IMR-90 (cell line): ENCODE data around the gene LRP1B.

Experiments
- POLR2A ChIP-seq: IDR thresholded peaks from 2 replicates; pipeline ENCODE4 v1.6.1; 2012; ENCODE audit warnings: mild to moderate bottlenecking, low read depth, low read length
- RFX5 ChIP-seq: IDR thresholded peaks from 2 replicates; pipeline ENCODE4 v1.8.0; 2012; ENCODE audit warnings: low read depth, mild to moderate bottlenecking, low read length, moderate library complexity
- SMC3 ChIP-seq: fragments of 150-350 bp; IDR thresholded peaks from 2 replicates; pipeline ENCODE4 v1.6.1; 2016; ENCODE audit warnings: low read depth, mild to moderate bottlenecking, antibody characterized with exemption, low read length, moderate library complexity
- TF ChIP-seq, protein P1 (sequence below): conservative IDR thresholded peaks from 2 replicates; pipeline ENCODE4 v1.5.1; 2012; ENCODE audit warnings: mild to moderate bottlenecking, low read depth, low read length, improper control_type of control experiment
- TF ChIP-seq, protein P2 (sequence below): fragments of 150-350 bp; IDR thresholded peaks from 2 replicates; pipeline ENCODE4 v1.6.1; 2017; ENCODE audit warnings: mild to moderate bottlenecking, antibody characterized with exemption, low read length, low read depth

DNA sequence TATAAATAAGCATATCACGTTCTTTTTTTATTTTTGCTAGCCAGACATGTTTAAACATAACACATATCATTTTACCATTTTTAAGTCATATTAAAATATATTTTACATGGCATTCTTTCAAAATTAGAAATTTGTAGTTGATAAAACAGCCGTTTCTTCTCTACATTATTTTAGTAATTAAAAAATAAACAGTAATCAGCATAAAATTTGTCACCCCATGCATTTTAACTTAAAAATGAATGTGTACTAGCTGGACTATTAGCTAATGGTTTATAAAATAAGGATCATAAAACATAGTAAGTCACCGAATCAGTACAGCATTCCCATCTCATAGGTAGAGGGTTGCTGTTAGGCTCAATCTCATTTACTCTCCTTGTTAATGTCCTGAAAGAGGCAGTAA is 433.8 kb downstream of the LRP1B start:
- TF ChIP-seq, protein P1, sequence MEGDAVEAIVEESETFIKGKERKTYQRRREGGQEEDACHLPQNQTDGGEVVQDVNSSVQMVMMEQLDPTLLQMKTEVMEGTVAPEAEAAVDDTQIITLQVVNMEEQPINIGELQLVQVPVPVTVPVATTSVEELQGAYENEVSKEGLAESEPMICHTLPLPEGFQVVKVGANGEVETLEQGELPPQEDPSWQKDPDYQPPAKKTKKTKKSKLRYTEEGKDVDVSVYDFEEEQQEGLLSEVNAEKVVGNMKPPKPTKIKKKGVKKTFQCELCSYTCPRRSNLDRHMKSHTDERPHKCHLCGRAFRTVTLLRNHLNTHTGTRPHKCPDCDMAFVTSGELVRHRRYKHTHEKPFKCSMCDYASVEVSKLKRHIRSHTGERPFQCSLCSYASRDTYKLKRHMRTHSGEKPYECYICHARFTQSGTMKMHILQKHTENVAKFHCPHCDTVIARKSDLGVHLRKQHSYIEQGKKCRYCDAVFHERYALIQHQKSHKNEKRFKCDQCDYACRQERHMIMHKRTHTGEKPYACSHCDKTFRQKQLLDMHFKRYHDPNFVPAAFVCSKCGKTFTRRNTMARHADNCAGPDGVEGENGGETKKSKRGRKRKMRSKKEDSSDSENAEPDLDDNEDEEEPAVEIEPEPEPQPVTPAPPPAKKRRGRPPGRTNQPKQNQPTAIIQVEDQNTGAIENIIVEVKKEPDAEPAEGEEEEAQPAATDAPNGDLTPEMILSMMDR, result no peak
- TF ChIP-seq, protein P2, sequence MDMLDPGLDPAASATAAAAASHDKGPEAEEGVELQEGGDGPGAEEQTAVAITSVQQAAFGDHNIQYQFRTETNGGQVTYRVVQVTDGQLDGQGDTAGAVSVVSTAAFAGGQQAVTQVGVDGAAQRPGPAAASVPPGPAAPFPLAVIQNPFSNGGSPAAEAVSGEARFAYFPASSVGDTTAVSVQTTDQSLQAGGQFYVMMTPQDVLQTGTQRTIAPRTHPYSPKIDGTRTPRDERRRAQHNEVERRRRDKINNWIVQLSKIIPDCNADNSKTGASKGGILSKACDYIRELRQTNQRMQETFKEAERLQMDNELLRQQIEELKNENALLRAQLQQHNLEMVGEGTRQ, result no peak
- no peak for TF ChIP-seq SMC3
- TF ChIP-seq POLR2A, result no peak
- no peak for TF ChIP-seq RFX5
